D721Med (cell line): ENCODE results near the gene SAV1.

Experiments
- DNase-seq: peaks from one replicate; pipeline ENCODE4 v3.0.0; 2011; ENCODE audit warnings: low spot score; ENCODE audit not compliant: insufficient read length
- FAIRE-seq: peaks from 2 replicates; lab custom pipeline; 2011; peaks lifted over from hg19 to GRCh38; lab: Jason Lieb, UNC
- CTCF ChIP-seq: IDR thresholded peaks from 2 replicates; pipeline ENCODE4 v1.5.1; 2012; ENCODE audit warnings: mild to moderate bottlenecking, control low read depth; ENCODE audit not compliant: insufficient read depth; ENCODE audit errors: missing control alignments

The SAV1 gene

GRCh38 chr14:50675597-50675996 is 7.5 kb upstream of the SAV1 start:
- no peak for TF ChIP-seq CTCF
- no peak for FAIRE-seq
- no peak for DNase-seq

GRCh38 chr14:50670866-50671256 is 2.8 kb upstream of the SAV1 start:
- DNase-seq (no peak), FAIRE-seq (no peak)
- TF ChIP-seq CTCF: no peak

GRCh38 chr14:50670196-50670865 is 2.2 kb upstream of the SAV1 start:
- FAIRE-seq: no peak
- no peak for TF ChIP-seq CTCF
- DNase-seq: no peak

- no peak for TF ChIP-seq CTCF
- no peak for FAIRE-seq
- DNase-seq: no peak
Measured at GRCh38 chr14:50669441-50669986, 1.4 kb upstream of the SAV1 start.

GRCh38 chr14:50668826-50669143 is 679 bp upstream of the SAV1 start:
- TF ChIP-seq CTCF: no peak
- DNase-seq (no peak), FAIRE-seq (peak; percentile 58)

GRCh38 chr14:50667684-50667995 is 466 bp downstream of the SAV1 start:
- FAIRE-seq (no peak), DNase-seq (no peak)
- TF ChIP-seq CTCF: no peak
